Iris pigment epithelial cell (primary cell): Measurements from ENCODE around the gene TGM1.
"Not testable (repeated sequence)": the region's sequence is repeated elsewhere in the genome, so short reads cannot be mapped to it uniquely, and the experiment has no call there.

Experiments
- DNase-seq: peaks from one replicate; pipeline ENCODE4 v3.0.0-alpha.2; 2011; ENCODE audit warnings: low read depth

The TGM1 gene

GRCh38 chr14:24206260-24207103 is 56.5 kb downstream of the TGM1 start:
- no peak for DNase-seq

- DNase-seq, result no peak
These were observed 58.5 kb downstream of the TGM1 start for GRCh38 chr14:24204163-24205146.

- DNase-seq, result not testable (repeated sequence)
These were observed 59.6 kb downstream of the TGM1 start for GRCh38 chr14:24203249-24203886.

GRCh38 chr14:24202538-24202937 is 60.4 kb downstream of the TGM1 start:
- not testable (repeated sequence) for DNase-seq
